ENCODE measurements around the gene IGFBP4. TPM values are rescaled to one million over a fixed set of nuclear protein-coding genes. Genes with fewer than 3 reads are reported as not detected.
A peak's percentile ranks its signal among the peaks of the same experiment; 100 is the strongest.
"Not testable (repeated sequence)": the region's sequence is repeated elsewhere in the genome, so short reads cannot be mapped to it uniquely, and the experiment has no call there.

IGFBP4 gene
- total and polyA plus RNA-seq, 7 donors: 30.3 to 440 (median 242) TPM

GRCh38 chr17:40410082-40410481 is 33.2 kb upstream of the IGFBP4 start:
- TF ChIP-seq CTCF (IDR thresholded peaks at IDR 0.05) (no peak), EP300 (IDR thresholded peaks at IDR 0.05) (no peak), POLR2AphosphoS5 (IDR thresholded peaks at IDR 0.05) (no peak), POLR2A (IDR thresholded peaks at IDR 0.05) (no peak)
- Histone ChIP-seq H3K4me1 (no peaks in the 10 kb centered on the region), H3K27ac (no peak overlapping the region), H3K4me3 (no peak overlapping the region), H3K27me3 (no peaks in the 10 kb centered on the region), H3K36me3 (no peaks in the 10 kb centered on the region), H3K9me3 (no peaks in the 10 kb centered on the region)
- intact Hi-C loops (cut with DNase I): no loop called here
- DNase-seq: no peak
- WGBS, 2 donors: 91 to 95% methylated on average over 1 of the region's 1 CpG

- WGBS, 2 donors: 97% methylated on average over 4 of the region's 4 CpGs
- H3K4me3 ChIP-seq: no peak overlapping the region
- TF ChIP-seq EP300 (IDR thresholded peaks at IDR 0.05) (no peak), POLR2A (IDR thresholded peaks at IDR 0.05) (no peak), CTCF (IDR thresholded peaks at IDR 0.05) (no peak), POLR2AphosphoS5 (IDR thresholded peaks at IDR 0.05) (no peak)
- no peaks in the 10 kb centered on the region for H3K9me3 ChIP-seq
- H3K27me3 ChIP-seq: no peaks in the 10 kb centered on the region
- intact Hi-C loops (cut with DNase I): no loop called here
- H3K36me3 ChIP-seq: no peaks in the 10 kb centered on the region
- DNase-seq: no peak
- peaks cover 0 to 1% (median under 1%) of the 10 kb centered on the region in 4 donors for H3K4me1 ChIP-seq
- no peak overlapping the region for H3K27ac ChIP-seq
These were observed 31.4 kb upstream of the IGFBP4 start for GRCh38 chr17:40411821-40412220.

GRCh38 chr17:40412880-40413279 is 30.4 kb upstream of the IGFBP4 start:
- TF ChIP-seq EP300 (IDR thresholded peaks at IDR 0.05) (no peak), POLR2A (IDR thresholded peaks at IDR 0.05) (no peak), POLR2AphosphoS5 (IDR thresholded peaks at IDR 0.05) (no peak), CTCF (IDR thresholded peaks at IDR 0.05) (no peak)
- Histone ChIP-seq H3K27ac (no peak overlapping the region), H3K4me1 (peaks cover 0 to 9% (median 7%) of the 10 kb centered on the region in 4 donors), H3K4me3 (no peak overlapping the region), H3K27me3 (no peaks in the 10 kb centered on the region), H3K9me3 (no peaks in the 10 kb centered on the region), H3K36me3 (no peaks in the 10 kb centered on the region)
- intact Hi-C loops (cut with DNase I): no loop called here
- no peak for DNase-seq

GRCh38 chr17:40414312-40414711 is 28.9 kb upstream of the IGFBP4 start:
- H3K9me3 ChIP-seq; H3K36me3 ChIP-seq; intact Hi-C loops (cut with DNase I); H3K27me3 ChIP-seq; H3K27ac ChIP-seq; DNase-seq; H3K4me3 ChIP-seq: not testable (repeated sequence)
- peaks cover 0 to 17% (median 10%) of the 10 kb centered on the region in 4 donors for H3K4me1 ChIP-seq
- 81 to 86% methylated on average over 4 of the region's 4 CpGs for WGBS, 2 donors

- Histone ChIP-seq H3K36me3 (no peaks in the 10 kb centered on the region), H3K27ac (no peak overlapping the region), H3K27me3 (no peaks in the 10 kb centered on the region), H3K4me1 (peaks cover 0 to 17% (median 10%) of the 10 kb centered on the region in 4 donors), H3K4me3 (no peak overlapping the region), H3K9me3 (no peaks in the 10 kb centered on the region)
- DNase-seq: no peak
- intact Hi-C loops (cut with DNase I): loop anchor here (5.0 kb wide), 1 partner anchor 113 kb away; no protein-coding TSS in a partner anchor
- TF ChIP-seq POLR2A (IDR thresholded peaks at IDR 0.05) (no peak), CTCF (IDR thresholded peaks at IDR 0.05) (peak; percentile 47 to 67 (median 57)), POLR2AphosphoS5 (IDR thresholded peaks at IDR 0.05) (no peak), EP300 (IDR thresholded peaks at IDR 0.05) (no peak)
- 17 to 49% methylated on average over 3 of the region's 3 CpGs for WGBS, 2 donors
These were observed 27.9 kb upstream of the IGFBP4 start for GRCh38 chr17:40415390-40415789.

Data from sigmoid colon (tissue), 7 donors.